ENCODE measurements around the gene PRKN. TPM values are rescaled to one million over a fixed set of nuclear protein-coding genes. Genes with fewer than 3 reads are reported as not detected.

The PRKN gene
- total RNA-seq, 1 donor from 2014 or later, result 25.5 TPM

DNA sequence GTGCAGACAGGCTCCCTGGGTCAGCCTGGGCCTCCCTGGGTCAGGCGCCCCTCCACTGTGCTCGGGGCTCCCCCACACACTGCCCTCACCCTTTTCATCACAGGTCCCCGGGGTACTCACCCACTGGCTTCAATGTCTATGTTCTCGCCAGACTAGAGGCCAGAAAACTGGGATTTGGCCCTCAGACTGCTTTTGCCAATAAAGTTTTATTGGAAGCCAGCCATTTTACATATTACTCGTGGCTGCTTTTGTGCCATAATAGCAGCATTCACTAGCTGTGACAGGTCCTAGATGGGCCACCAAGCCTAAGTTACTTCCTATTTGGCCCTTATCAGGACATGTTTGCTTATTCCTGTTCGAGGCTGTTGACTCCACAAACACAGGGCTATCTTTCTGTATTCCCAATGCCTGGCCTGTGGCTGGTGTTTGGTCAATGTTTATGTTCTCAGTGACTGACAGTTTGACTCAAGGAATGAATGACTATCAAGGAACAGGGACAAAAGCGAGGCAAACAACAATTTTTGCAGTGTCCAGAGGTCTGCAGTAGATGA lies 928.6 kb downstream of the PRKN start:
- H3K4me1 ChIP-seq, result peaks cover under 1% of the 10 kb centered on the region
- DNase-seq, result no peak
- intact Hi-C loops (cut with micrococcal nuclease), result no loop called here

DNA sequence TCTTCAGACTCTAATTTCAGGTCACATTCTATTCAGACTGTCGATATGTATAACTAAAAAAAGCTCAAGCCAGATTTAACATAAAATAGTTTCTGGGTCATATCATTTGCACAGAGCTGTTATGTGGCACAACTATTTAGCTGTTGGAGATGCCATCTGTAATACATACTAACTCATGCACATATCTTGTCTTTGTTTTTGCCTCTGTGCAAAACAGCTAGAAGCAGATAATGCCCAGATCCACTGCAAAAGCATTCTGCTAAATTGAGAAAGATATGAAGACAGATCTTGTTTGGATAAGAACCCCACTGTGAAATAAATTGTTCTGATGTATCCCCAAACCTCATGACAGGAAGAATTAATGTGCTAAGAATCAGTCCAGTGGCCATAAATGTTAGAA lies 930.9 kb downstream of the PRKN start:
- H3K4me1 ChIP-seq, result no peaks in the 10 kb centered on the region
- H3K4me3 ChIP-seq, result no peak overlapping the region
- H3K9me3 ChIP-seq (replicated peaks), result peaks cover 7% of the 10 kb centered on the region
- TF ChIP-seq, protein P1, sequence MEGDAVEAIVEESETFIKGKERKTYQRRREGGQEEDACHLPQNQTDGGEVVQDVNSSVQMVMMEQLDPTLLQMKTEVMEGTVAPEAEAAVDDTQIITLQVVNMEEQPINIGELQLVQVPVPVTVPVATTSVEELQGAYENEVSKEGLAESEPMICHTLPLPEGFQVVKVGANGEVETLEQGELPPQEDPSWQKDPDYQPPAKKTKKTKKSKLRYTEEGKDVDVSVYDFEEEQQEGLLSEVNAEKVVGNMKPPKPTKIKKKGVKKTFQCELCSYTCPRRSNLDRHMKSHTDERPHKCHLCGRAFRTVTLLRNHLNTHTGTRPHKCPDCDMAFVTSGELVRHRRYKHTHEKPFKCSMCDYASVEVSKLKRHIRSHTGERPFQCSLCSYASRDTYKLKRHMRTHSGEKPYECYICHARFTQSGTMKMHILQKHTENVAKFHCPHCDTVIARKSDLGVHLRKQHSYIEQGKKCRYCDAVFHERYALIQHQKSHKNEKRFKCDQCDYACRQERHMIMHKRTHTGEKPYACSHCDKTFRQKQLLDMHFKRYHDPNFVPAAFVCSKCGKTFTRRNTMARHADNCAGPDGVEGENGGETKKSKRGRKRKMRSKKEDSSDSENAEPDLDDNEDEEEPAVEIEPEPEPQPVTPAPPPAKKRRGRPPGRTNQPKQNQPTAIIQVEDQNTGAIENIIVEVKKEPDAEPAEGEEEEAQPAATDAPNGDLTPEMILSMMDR (IDR thresholded peaks at IDR 0.05; ENCODE audit: borderline replicate concordance), result no peak
- no peak for DNase-seq
- intact Hi-C loops (cut with micrococcal nuclease), result no loop called here
- no peaks in the 10 kb centered on the region for H3K27me3 ChIP-seq (ENCODE audit: low read depth)
- no peaks in the 10 kb centered on the region for H3K36me3 ChIP-seq
- H3K27ac ChIP-seq (replicated peaks), result no peak overlapping the region

More for the DNA sequence above, 928.6 kb downstream of the PRKN start:
- TF ChIP-seq, protein P1 (IDR thresholded peaks at IDR 0.05; ENCODE audit: borderline replicate concordance), result no peak
- Histone ChIP-seq H3K36me3 (no peaks in the 10 kb centered on the region), H3K9me3 (replicated peaks) (no peaks in the 10 kb centered on the region), H3K27me3 (ENCODE audit: low read depth) (no peaks in the 10 kb centered on the region), H3K27ac (replicated peaks) (no peak overlapping the region), H3K4me3 (no peak overlapping the region)

DNA sequence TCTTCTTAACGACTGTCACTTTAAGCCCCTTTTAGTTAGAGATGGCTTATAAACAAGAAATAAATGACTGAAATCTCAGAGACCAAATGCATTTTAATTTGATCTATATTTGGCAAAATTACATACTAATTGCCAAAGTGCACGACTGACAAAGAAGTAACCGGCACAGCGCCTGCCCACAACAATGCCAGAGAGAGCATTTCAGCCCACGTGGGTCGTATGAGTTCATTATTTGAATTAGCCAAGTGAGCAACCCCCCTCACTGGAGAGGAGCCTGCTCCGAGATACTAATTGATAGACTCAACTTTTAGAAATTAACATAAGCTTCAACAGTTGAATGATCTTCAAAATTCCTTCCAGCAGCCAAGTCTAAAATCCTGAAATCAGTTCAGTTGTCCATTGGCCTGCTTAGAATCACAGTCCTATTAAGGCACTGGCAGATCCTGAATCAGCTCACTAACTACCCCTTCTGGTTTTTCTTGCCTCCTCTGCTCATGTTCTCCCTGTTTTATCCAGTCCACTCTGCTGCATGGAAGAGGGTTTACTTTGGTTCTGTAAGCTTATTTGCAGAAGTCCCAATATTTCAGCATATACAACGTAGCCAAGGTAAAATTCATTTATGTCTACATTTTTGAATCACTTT lies 934.6 kb downstream of the PRKN start:
- H3K36me3 ChIP-seq, result no peaks in the 10 kb centered on the region
- H3K4me1 ChIP-seq, result no peaks in the 10 kb centered on the region
- H3K27me3 ChIP-seq (ENCODE audit: low read depth), result no peaks in the 10 kb centered on the region
- H3K27ac ChIP-seq (replicated peaks), result no peak overlapping the region
- H3K4me3 ChIP-seq, result no peak overlapping the region
- intact Hi-C loops (cut with micrococcal nuclease), result no loop called here
- TF ChIP-seq, protein P1 (IDR thresholded peaks at IDR 0.05; ENCODE audit: borderline replicate concordance), result no peak
- peaks cover 10% of the 10 kb centered on the region for H3K9me3 ChIP-seq (replicated peaks)
- no peak for DNase-seq

DNA sequence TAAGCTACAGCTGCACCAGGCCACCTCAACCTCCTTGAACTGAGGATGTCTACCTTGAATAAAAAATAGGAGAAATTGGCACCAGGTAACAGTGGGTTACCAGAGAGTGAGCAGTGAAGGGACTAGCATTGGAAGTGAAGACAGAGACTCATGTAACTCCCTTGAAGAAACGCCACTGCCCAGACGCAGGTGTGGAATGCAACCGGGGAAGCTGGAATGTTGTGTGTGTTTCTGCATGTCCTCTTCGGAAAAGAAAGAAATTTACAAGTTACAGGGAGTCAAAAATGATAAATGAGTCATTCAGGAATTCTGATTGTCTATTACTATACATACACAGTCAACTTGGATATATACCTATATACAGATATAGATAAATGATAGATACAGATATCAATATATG lies 939.0 kb downstream of the PRKN start:
- intact Hi-C loops (cut with micrococcal nuclease), result no loop called here
- DNase-seq, result no peak
- no peaks in the 10 kb centered on the region for H3K4me1 ChIP-seq
- H3K27me3 ChIP-seq (ENCODE audit: low read depth), result no peaks in the 10 kb centered on the region
- no peaks in the 10 kb centered on the region for H3K36me3 ChIP-seq
- no peak overlapping the region for H3K27ac ChIP-seq (replicated peaks)
- H3K4me3 ChIP-seq, result no peak overlapping the region
- TF ChIP-seq, protein P1 (IDR thresholded peaks at IDR 0.05; ENCODE audit: borderline replicate concordance), result no peak
- peaks cover 10% of the 10 kb centered on the region for H3K9me3 ChIP-seq (replicated peaks)

DNA sequence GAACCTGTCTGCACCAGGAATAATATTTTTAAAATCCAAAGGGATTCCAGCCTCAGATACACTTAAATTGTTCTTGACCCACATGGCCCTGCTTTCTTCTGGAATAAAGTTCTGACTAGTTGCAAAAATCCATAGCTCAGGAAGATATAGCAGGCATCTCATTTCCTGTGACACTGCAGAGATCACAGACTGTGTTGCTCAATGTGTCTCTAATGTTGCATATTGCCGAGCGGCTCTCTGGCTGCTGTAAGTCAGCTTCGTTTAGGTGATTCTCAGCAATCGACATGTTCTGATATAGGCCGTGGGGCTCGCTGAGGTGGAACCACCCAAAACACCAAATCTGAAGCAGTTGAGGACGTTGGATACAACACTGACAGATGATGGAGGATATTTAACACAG lies 955.4 kb downstream of the PRKN start:
- Histone ChIP-seq H3K27ac (replicated peaks) (no peak overlapping the region), H3K36me3 (no peaks in the 10 kb centered on the region), H3K9me3 (replicated peaks) (no peaks in the 10 kb centered on the region), H3K4me3 (no peak overlapping the region), H3K27me3 (ENCODE audit: low read depth) (no peaks in the 10 kb centered on the region), H3K4me1 (peaks cover 6% of the 10 kb centered on the region)
- TF ChIP-seq, protein P1 (IDR thresholded peaks at IDR 0.05; ENCODE audit: borderline replicate concordance), result no peak
- intact Hi-C loops (cut with micrococcal nuclease), result no loop called here
- DNase-seq, result no peak
